ENCODE measurements around the gene HOXC9.

DNA sequence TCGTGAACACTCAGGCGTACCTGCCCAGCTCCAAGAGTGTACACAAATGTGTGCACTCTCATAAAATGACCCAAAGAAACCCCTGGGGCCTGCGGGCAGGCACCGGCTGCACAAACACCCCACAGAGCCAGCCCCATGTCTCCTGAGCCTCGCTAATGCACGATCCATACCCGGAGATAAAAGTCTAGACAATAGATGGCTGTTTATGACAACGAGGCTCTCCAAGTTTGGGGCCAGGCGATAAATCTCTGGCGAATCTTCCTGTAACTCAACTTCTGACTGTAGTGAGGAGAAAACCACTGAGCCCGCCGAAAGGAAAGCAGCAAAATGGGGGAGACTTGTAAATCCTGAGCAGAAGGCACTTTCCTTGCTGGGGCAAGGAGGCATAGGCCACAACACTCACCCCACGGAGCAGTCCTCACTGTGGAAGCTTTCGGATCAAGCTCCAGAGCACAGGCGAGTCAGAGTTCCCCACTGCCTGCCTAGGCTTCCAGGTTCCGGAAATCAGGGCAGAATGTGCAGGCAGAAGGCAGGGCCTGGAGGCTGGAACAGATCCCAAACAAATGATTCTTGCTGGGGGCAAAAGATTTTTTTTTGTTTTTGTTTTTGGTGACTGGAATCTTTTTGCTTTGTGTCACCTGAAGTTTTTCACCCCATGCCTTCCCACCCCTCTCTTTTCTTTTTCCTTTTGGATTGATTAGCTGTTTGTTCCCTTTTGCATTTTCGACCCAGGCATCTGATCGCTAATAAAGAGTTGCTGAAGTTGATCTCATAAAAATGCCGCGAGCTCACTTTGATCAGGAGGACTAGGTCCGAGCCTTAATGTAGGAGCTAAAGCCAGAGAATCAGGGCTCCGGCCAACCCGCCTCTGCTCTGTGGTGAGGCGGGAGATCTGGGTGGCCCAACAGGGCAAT, 31.5 kb upstream of the HOXC9 start:
- TF ChIP-seq EZH2 (IDR thresholded peaks at IDR 0.05; ENCODE audit: borderline replicate concordance, low read length): no peak
- TF ChIP-seq, protein P1, sequence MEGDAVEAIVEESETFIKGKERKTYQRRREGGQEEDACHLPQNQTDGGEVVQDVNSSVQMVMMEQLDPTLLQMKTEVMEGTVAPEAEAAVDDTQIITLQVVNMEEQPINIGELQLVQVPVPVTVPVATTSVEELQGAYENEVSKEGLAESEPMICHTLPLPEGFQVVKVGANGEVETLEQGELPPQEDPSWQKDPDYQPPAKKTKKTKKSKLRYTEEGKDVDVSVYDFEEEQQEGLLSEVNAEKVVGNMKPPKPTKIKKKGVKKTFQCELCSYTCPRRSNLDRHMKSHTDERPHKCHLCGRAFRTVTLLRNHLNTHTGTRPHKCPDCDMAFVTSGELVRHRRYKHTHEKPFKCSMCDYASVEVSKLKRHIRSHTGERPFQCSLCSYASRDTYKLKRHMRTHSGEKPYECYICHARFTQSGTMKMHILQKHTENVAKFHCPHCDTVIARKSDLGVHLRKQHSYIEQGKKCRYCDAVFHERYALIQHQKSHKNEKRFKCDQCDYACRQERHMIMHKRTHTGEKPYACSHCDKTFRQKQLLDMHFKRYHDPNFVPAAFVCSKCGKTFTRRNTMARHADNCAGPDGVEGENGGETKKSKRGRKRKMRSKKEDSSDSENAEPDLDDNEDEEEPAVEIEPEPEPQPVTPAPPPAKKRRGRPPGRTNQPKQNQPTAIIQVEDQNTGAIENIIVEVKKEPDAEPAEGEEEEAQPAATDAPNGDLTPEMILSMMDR (conservative IDR thresholded peaks at IDR 0.05 in 1 of 2, IDR thresholded peaks at IDR 0.05 in 1 of 2; ENCODE audit: extremely low read depth in 1 of 2, insufficient read depth in 1 of 2, low read depth in 1 of 2, low read length in 2 of 2): no peak

All from mammary epithelial cell (primary cell).